ENCODE results near the gene INTS7.
A peak's percentile ranks its signal among the peaks of the same experiment; 100 is the strongest.

DNA sequence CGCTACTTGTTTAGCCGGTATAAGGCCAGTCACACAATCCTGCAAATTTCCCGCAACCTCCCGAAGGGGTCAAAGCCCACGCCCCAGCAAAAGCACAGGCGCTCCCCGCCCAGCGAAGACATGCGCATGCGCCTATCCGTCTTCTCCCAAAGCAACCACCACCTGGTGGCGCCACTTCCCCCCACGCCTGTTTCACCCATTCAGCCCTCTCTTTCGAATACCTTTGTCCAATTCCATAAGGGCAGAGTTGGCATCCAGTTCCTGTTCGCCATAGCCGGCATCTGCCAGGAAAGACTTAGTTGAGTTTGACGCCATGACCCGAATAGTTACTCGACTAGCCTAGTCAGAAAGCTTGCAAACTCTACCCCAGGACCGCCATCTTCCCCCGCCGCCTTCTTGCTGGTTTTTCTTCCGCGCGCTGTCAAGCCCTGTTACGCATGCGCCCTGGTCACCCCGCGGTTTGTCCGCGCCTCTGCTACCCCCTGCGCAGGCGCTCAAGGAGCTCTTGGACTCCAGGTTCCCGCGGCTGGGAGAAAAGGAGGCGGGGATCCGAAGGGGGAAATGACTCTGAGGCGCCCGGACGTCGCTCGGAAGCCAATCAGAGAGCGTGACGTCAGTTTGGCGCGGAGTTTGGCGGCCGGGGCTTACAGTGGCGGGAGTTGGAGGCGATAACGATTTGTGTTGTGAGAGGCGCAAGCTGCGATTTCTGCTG, at the start of gene INTS7, which contains the start of gene DTL:
- TF ChIP-seq, protein P1, sequence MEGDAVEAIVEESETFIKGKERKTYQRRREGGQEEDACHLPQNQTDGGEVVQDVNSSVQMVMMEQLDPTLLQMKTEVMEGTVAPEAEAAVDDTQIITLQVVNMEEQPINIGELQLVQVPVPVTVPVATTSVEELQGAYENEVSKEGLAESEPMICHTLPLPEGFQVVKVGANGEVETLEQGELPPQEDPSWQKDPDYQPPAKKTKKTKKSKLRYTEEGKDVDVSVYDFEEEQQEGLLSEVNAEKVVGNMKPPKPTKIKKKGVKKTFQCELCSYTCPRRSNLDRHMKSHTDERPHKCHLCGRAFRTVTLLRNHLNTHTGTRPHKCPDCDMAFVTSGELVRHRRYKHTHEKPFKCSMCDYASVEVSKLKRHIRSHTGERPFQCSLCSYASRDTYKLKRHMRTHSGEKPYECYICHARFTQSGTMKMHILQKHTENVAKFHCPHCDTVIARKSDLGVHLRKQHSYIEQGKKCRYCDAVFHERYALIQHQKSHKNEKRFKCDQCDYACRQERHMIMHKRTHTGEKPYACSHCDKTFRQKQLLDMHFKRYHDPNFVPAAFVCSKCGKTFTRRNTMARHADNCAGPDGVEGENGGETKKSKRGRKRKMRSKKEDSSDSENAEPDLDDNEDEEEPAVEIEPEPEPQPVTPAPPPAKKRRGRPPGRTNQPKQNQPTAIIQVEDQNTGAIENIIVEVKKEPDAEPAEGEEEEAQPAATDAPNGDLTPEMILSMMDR (optimal IDR thresholded peaks at IDR 0.05 in 1 of 3, IDR thresholded peaks at IDR 0.05 in 1 of 3, conservative IDR thresholded peaks at IDR 0.05 in 1 of 3; ENCODE audit: extremely low read depth in 1 of 3, insufficient read depth in 2 of 3, low read length in 3 of 3) = peak; percentile 88 to 97 (median 92)
- TF ChIP-seq EZH2 (IDR thresholded peaks at IDR 0.05; ENCODE audit: low read length) = no peak
